SKM-1 treated with dmso at 0.1 percent for 144 hours (cell line): ENCODE data around the gene RARRES2.

Source experiments
- DNase-seq: peaks from one replicate; lab custom pipeline; 2025; ENCODE audit not compliant: unreplicated experiment; lab: John Stamatoyannopoulos, UW

The RARRES2 gene

GRCh38 chr7:150363370-150363769, 21.9 kb upstream of the RARRES2 start:
- no peak for DNase-seq

GRCh38 chr7:150361807-150362621, 20.6 kb upstream of the RARRES2 start:
- no peak for DNase-seq

- no peak for DNase-seq
Measured at GRCh38 chr7:150361402-150361801, 20.0 kb upstream of the RARRES2 start.

- DNase-seq: no peak
Measured at GRCh38 chr7:150360363-150361058, 19.1 kb upstream of the RARRES2 start.

GRCh38 chr7:150359622-150360362, 18.4 kb upstream of the RARRES2 start:
- no peak for DNase-seq

- no peak for DNase-seq
Measured at GRCh38 chr7:150358988-150359621, 17.7 kb upstream of the RARRES2 start.

- no peak for DNase-seq
Measured at GRCh38 chr7:150358433-150358832, 17.0 kb upstream of the RARRES2 start.

GRCh38 chr7:150357771-150358427, 16.5 kb upstream of the RARRES2 start:
- DNase-seq: no peak

GRCh38 chr7:150357270-150357669, 15.8 kb upstream of the RARRES2 start:
- DNase-seq: no peak

GRCh38 chr7:150356265-150356897, 15.0 kb upstream of the RARRES2 start:
- DNase-seq: no peak

GRCh38 chr7:150355666-150356059, 14.2 kb upstream of the RARRES2 start:
- no peak for DNase-seq

GRCh38 chr7:150351587-150352194, 10.3 kb upstream of the RARRES2 start:
- no peak for DNase-seq

GRCh38 chr7:150346922-150347321, 5.5 kb upstream of the RARRES2 start:
- DNase-seq: no peak

- DNase-seq: no peak
Measured at GRCh38 chr7:150345012-150345411, 3.6 kb upstream of the RARRES2 start.

- DNase-seq: no peak
Measured at GRCh38 chr7:150344299-150344698, 2.9 kb upstream of the RARRES2 start.

GRCh38 chr7:150343225-150343624, 1.8 kb upstream of the RARRES2 start:
- DNase-seq: no peak

- no peak for DNase-seq
Measured at GRCh38 chr7:150342121-150342408, 636 bp upstream of the RARRES2 start.

GRCh38 chr7:150340875-150341262, 560 bp downstream of the RARRES2 start:
- no peak for DNase-seq

- DNase-seq: no peak
Measured at GRCh38 chr7:150340024-150340749, 1.2 kb downstream of the RARRES2 start.
